Measurements from ENCODE around the gene ARID1A.

Gene ARID1A

GRCh38 chr1:26686795-26687194, 9.0 kb upstream of the ARID1A start:
- TF ChIP-seq, protein P1, sequence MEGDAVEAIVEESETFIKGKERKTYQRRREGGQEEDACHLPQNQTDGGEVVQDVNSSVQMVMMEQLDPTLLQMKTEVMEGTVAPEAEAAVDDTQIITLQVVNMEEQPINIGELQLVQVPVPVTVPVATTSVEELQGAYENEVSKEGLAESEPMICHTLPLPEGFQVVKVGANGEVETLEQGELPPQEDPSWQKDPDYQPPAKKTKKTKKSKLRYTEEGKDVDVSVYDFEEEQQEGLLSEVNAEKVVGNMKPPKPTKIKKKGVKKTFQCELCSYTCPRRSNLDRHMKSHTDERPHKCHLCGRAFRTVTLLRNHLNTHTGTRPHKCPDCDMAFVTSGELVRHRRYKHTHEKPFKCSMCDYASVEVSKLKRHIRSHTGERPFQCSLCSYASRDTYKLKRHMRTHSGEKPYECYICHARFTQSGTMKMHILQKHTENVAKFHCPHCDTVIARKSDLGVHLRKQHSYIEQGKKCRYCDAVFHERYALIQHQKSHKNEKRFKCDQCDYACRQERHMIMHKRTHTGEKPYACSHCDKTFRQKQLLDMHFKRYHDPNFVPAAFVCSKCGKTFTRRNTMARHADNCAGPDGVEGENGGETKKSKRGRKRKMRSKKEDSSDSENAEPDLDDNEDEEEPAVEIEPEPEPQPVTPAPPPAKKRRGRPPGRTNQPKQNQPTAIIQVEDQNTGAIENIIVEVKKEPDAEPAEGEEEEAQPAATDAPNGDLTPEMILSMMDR (IDR thresholded peaks at IDR 0.05; ENCODE audit: low read depth, low read length, missing control alignments): no peak
- no peak for DNase-seq (ENCODE audit: low read depth)
- H3K4me3 ChIP-seq (ENCODE audit: low read depth, low read length): no peak overlapping the region

DNA sequence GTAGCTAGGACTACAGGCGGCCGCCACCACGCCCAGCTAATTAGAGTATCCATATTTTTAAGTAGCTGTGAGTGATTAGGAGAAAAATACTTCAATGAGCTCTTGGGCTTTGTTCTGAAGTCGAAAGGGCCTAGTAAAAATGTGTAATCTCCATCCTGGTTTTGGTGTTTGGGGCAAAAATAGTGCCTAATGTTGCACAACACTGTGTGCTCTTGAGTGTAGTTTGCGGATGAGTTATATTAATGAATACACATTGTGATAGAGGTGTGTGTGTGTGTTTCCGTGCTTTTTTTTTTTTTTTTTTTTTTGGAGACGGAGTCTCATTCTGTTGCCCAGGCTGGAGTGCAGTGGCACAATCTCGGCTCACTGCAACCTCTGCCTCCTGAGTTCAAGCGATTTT, 6.3 kb upstream of the ARID1A start:
- TF ChIP-seq, protein P1 (IDR thresholded peaks at IDR 0.05; ENCODE audit: low read depth, low read length, missing control alignments): no peak
- no peak for DNase-seq (ENCODE audit: low read depth)
- no peak overlapping the region for H3K4me3 ChIP-seq (ENCODE audit: low read depth, low read length)

DNA sequence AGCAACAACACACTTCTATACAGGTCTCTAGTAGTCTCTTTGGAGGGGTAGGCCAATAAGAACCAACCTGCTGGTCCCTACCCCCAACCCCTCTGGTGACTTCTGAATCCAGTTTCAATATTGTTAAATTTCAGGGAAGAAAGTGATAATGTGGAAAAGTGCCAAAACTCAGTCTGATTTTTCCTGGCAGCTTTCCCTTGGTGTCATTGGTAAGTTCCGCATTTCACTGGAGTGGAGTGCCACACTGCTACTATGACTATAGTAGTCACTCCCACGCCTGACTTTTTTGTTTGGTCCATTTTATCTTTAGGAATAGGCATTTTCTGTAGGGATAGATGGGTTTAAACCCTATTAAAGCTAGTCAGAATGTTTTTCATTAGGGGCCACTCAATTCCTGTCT, 5.7 kb upstream of the ARID1A start:
- no peak for DNase-seq (ENCODE audit: low read depth)
- H3K4me3 ChIP-seq (ENCODE audit: low read depth, low read length): no peak overlapping the region
- TF ChIP-seq, protein P1 (IDR thresholded peaks at IDR 0.05; ENCODE audit: low read depth, low read length, missing control alignments): no peak

DNA sequence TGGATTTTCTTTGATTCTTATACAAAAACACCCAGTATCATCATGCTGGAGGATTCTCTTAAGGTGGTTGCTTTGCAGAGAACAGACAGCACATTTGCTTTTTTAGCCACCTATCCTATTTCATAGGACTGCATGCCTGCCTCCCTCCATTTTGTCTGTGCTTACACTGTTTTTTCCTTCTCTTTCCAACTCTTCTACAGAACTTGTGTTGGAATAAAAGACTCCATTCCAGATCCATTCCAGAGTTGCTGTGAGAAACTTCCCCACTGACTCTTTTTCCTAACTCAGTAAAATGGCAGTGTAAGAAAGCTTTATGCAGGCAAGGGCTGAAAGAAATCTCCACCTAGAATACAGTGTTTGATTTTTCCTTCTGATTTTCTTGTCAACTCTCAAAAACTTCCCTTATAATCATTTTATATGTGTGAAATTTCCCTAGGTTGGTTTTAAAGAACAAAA, 5.2 kb upstream of the ARID1A start:
- no peak overlapping the region for H3K4me3 ChIP-seq (ENCODE audit: low read depth, low read length)
- TF ChIP-seq, protein P1 (IDR thresholded peaks at IDR 0.05; ENCODE audit: low read depth, low read length, missing control alignments): no peak
- DNase-seq (ENCODE audit: low read depth): no peak

GRCh38 chr1:26692211-26692792, 3.5 kb upstream of the ARID1A start:
- TF ChIP-seq, protein P1 (IDR thresholded peaks at IDR 0.05; ENCODE audit: low read depth, low read length, missing control alignments): peak; percentile 5
- peak; percentile 86 for DNase-seq (ENCODE audit: low read depth)
- peak overlapping the region; percentile 77 for H3K4me3 ChIP-seq (ENCODE audit: low read depth, low read length)

DNA sequence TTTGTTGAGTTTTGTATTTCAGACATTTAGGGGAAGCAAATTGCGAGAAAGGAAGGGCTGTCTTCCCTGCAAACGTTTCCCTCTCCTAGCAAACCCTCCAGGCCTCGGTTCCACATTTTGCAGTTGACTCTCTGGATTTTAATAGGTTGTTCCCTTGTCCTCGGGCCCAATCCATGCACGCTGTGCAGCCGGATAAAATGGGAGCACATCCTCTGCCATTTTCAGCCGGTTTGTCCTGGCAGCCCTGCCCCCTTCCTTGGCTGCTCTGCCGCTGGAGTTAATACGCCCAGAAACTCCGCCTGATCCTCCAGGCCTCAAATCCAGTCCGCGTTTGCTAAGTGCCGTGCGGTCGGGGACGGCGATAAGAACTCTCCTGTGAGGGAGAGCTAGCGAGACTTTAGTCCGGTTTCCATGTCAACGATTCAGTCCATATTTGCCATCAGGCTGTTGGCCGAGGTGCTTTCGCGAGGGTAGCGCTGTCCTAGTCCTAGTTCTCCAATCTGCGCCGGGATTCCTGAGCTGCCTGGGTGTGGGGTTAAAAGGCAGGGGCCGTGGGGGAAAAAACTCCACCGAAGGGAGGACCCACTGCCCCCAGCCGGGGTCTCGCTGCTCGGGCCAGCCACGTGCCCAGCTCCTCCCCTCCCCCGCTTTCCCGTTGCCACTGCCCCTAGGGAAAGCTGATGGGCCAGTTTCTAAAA, 2.9 kb upstream of the ARID1A start:
- DNase-seq (ENCODE audit: low read depth): peak; percentile 96
- TF ChIP-seq, protein P1 (IDR thresholded peaks at IDR 0.05; ENCODE audit: low read depth, low read length, missing control alignments): no peak

More for the DNA sequence above, 2.9 kb upstream of the ARID1A start:
- H3K4me3 ChIP-seq (ENCODE audit: low read depth, low read length): peak overlapping the region; percentile 77
